ENCODE results near the gene HPS1. TPM values are rescaled to one million over a fixed set of nuclear protein-coding genes. Genes with fewer than 3 reads are reported as not detected.

Gene HPS1
- total and polyA plus RNA-seq, 2 experiments from 2014 or later = 41.2 to 104 TPM

DNA sequence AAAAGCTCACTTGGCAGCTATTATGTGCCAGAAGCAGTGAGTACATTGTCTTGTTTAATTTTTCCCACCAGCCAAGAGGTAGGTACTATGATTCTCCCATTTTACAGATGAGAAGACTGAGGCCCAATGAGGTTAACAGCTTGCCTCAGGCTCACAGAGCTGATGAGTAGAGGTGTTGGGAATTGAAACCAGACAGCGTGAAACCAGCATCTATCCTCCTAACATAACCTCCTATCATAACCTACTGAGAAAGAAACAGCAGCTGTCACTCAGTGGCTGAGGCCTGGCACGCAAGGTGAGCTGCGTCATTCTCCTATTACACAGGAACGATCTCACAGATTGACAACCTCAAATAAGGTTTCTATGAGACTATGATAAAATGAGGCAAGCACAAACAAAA is 37.9 kb downstream of the HPS1 start:
- no peaks in the 10 kb centered on the region for H3K9me3 ChIP-seq (ENCODE audit: low read depth)
- no peak overlapping the region for H3K4me2 ChIP-seq
- no peak overlapping the region for H3K27ac ChIP-seq
- no peaks in the 10 kb centered on the region for H4K20me1 ChIP-seq (ENCODE audit: insufficient read depth, poor library complexity, severe bottlenecking)
- no peaks in the 10 kb centered on the region for H3K79me2 ChIP-seq
- DNase-seq (ENCODE audit: low spot score) = no peak
- H3K4me3 ChIP-seq = no peak overlapping the region
- H3K4me1 ChIP-seq (ENCODE audit: insufficient read depth) = peaks cover 7% of the 10 kb centered on the region
- no peaks in the 10 kb centered on the region for H3K27me3 ChIP-seq
- H3K9me2 ChIP-seq (replicated peaks; ENCODE audit: insufficient read depth) = no peaks in the 10 kb centered on the region
- 97% methylated on average over 4 of the region's 4 CpGs for WGBS (ENCODE audit: low lambda C conversion rate, missing lambda C conversion rate)
- TF ChIP-seq, protein P1, sequence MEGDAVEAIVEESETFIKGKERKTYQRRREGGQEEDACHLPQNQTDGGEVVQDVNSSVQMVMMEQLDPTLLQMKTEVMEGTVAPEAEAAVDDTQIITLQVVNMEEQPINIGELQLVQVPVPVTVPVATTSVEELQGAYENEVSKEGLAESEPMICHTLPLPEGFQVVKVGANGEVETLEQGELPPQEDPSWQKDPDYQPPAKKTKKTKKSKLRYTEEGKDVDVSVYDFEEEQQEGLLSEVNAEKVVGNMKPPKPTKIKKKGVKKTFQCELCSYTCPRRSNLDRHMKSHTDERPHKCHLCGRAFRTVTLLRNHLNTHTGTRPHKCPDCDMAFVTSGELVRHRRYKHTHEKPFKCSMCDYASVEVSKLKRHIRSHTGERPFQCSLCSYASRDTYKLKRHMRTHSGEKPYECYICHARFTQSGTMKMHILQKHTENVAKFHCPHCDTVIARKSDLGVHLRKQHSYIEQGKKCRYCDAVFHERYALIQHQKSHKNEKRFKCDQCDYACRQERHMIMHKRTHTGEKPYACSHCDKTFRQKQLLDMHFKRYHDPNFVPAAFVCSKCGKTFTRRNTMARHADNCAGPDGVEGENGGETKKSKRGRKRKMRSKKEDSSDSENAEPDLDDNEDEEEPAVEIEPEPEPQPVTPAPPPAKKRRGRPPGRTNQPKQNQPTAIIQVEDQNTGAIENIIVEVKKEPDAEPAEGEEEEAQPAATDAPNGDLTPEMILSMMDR (IDR thresholded peaks at IDR 0.05; ENCODE audit: poor library complexity) = no peak
- TF ChIP-seq EZH2 (IDR thresholded peaks at IDR 0.05; ENCODE audit: borderline replicate concordance) = no peak
- TF ChIP-seq EZH2phosphoT487 (IDR thresholded peaks at IDR 0.05; ENCODE audit: low read depth, severe bottlenecking, unreplicated experiment) = no peak
- no peaks in the 10 kb centered on the region for H3K36me3 ChIP-seq (replicated peaks; ENCODE audit: insufficient read depth, low read depth)
- no peak overlapping the region for H2AFZ ChIP-seq

- Histone ChIP-seq H3K36me3 (replicated peaks; ENCODE audit: insufficient read depth, low read depth) (no peaks in the 10 kb centered on the region), H3K4me2 (no peak overlapping the region), H3K9me3 (ENCODE audit: low read depth) (no peaks in the 10 kb centered on the region), H3K79me2 (no peaks in the 10 kb centered on the region), H4K20me1 (ENCODE audit: insufficient read depth, poor library complexity, severe bottlenecking) (no peaks in the 10 kb centered on the region), H3K4me3 (no peak overlapping the region), H3K4me1 (ENCODE audit: insufficient read depth) (peaks cover 7% of the 10 kb centered on the region), H3K27ac (no peak overlapping the region), H2AFZ (no peak overlapping the region), H3K27me3 (no peaks in the 10 kb centered on the region), H3K9me2 (replicated peaks; ENCODE audit: insufficient read depth) (no peaks in the 10 kb centered on the region)
- WGBS (ENCODE audit: low lambda C conversion rate, missing lambda C conversion rate) = 93% methylated on average over 15 of the region's 18 CpGs
- no peak for TF ChIP-seq EZH2 (IDR thresholded peaks at IDR 0.05; ENCODE audit: borderline replicate concordance)
- TF ChIP-seq, protein P1 (IDR thresholded peaks at IDR 0.05; ENCODE audit: poor library complexity) = no peak
- TF ChIP-seq EZH2phosphoT487 (IDR thresholded peaks at IDR 0.05; ENCODE audit: low read depth, severe bottlenecking, unreplicated experiment) = no peak
- DNase-seq (ENCODE audit: low spot score) = no peak
These were observed 38.9 kb downstream of the HPS1 start for GRCh38 chr10:98407744-98408241.

DNA sequence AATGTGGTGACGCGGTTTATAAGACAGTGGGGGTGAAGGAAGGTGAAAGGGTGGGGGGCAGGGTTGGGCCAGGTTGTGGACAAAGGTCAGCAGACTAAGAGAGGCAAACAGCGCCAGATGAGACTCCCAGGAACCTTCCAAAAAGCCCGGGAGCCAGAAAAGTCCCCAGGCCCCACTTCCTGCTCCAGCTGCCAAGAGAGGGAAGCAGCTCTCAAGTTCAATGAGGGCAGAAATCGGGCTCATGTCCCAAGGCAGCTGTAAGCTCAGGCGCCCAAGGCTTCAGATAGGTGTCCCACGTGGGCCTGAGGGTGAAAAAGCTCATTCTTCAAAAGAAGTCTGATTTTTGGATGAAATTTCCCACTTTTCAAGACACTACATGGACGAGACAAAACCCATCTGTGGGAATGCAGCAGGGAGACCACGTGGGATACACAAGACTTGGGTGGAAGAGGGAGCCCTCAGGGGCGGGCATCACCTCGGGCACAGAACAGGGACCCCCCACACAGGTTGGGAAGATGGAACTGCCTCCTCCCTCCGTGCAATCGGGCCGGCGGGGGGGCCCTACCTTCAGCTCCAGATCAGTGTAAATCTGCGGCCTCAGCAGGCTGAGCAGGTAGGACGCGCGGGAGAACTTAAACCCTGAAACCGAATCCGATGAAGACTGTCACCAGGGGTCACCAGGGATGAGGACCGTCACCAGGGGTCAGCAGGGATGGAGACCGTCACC is 39.6 kb downstream of the HPS1 start:
- H3K4me3 ChIP-seq = no peak overlapping the region
- no peak overlapping the region for H3K4me2 ChIP-seq
- H3K9me3 ChIP-seq (ENCODE audit: low read depth) = no peaks in the 10 kb centered on the region
- H3K27ac ChIP-seq = no peak overlapping the region
- no peaks in the 10 kb centered on the region for H3K79me2 ChIP-seq
- no peak for TF ChIP-seq EZH2phosphoT487 (IDR thresholded peaks at IDR 0.05; ENCODE audit: low read depth, severe bottlenecking, unreplicated experiment)
- TF ChIP-seq EZH2 (IDR thresholded peaks at IDR 0.05; ENCODE audit: borderline replicate concordance) = no peak
- TF ChIP-seq, protein P1 (IDR thresholded peaks at IDR 0.05; ENCODE audit: poor library complexity) = no peak
- no peak for DNase-seq (ENCODE audit: low spot score)
- H3K4me1 ChIP-seq (ENCODE audit: insufficient read depth) = peaks cover 7% of the 10 kb centered on the region
- H4K20me1 ChIP-seq (ENCODE audit: insufficient read depth, poor library complexity, severe bottlenecking) = no peaks in the 10 kb centered on the region
- H3K9me2 ChIP-seq (replicated peaks; ENCODE audit: insufficient read depth) = no peaks in the 10 kb centered on the region
- H3K27me3 ChIP-seq = no peaks in the 10 kb centered on the region
- H2AFZ ChIP-seq = no peak overlapping the region
- no peaks in the 10 kb centered on the region for H3K36me3 ChIP-seq (replicated peaks; ENCODE audit: insufficient read depth, low read depth)
- 94% methylated on average over 23 of the region's 23 CpGs for WGBS (ENCODE audit: low lambda C conversion rate, missing lambda C conversion rate)

All from hepatocyte (in vitro differentiated cells).